HCT116 (cell line): ENCODE measurements around the gene DPP6. TPM values are rescaled to one million over a fixed set of nuclear protein-coding genes. Genes with fewer than 3 reads are reported as not detected.

ENCODE experiments used
- ATAC-seq: fragments of 200-7000 bp; cut with Tn5 transposase; 2 replicates; pipeline ENCODE4 v1.9.1; 2020; ENCODE audit warnings: mild to moderate bottlenecking, moderate library complexity
- BruUV-seq: library from RNA; stranded (reverse); fragments of 400-500 nt; replicated peaks from 2 replicates; lab custom pipeline; 2021; lab: Mats Ljungman, UMichigan
- CTCF ChIA-PET: fragments of 300-600 bp; sonication (Branson Sonifier 250); formaldehyde crosslinking; loops from one replicate; lab custom pipeline; 2021; ENCODE audit warnings: antibody characterized with exemption; lab: Charles Lee
- POLR2A ChIA-PET: fragments of 300-600, 350-600 bp; sonication (Branson Sonifier 250); formaldehyde crosslinking; loops from one replicate; lab custom pipeline; 2021; ENCODE audit warnings: antibody characterized with exemption; lab: Charles Lee
- RAD21 ChIA-PET, 2 experiments: fragments of 300-600 bp; sonication (Branson Sonifier 250); formaldehyde crosslinking; loops; one replicate each; lab custom pipeline; 2023; ENCODE audit warnings: low total read pairs in 2 of 2; ENCODE audit not compliant: uncharacterized antibody in 2 of 2, unreplicated experiment in 2 of 2, low non-redundant PET in 1 of 2; lab: Charles Lee
- DNase-seq: peaks from one replicate; pipeline ENCODE4 v3.0.0-alpha.2; 2010; ENCODE audit warnings: low read depth, low spot score
- H2AFZ ChIP-seq: fragments of 200-600 bp; shearing (Covaris generic), sonication (generic); 2 replicates; pipeline ENCODE4 v1.6.1; 2017; ENCODE audit warnings: low read depth, mixed run types, mixed read lengths, antibody characterized with exemption, low read length; ENCODE audit not compliant: poor library complexity, severe bottlenecking
- H3K27ac ChIP-seq: 2 replicates; pipeline ENCODE4 v1.5.1; 2012; ENCODE audit warnings: low read depth, low read length
- H3K27me3 ChIP-seq: fragments of 200-600 bp; sonication (generic); 2 replicates; pipeline ENCODE4 v1.6.1; 2016; ENCODE audit warnings: mixed run types, low read length, mixed read lengths; ENCODE audit not compliant: insufficient read depth
- H3K36me3 ChIP-seq, 2 experiments: fragments of 200-500 bp in 1 of 2; fragments of 200-600 bp in 1 of 2; sonication (Bioruptor generic) in 1 of 2; sonication (generic) in 1 of 2; 2 replicates each; pipeline versions ENCODE4 v1.5.1 to v1.6.1; 2014 to 2016; ENCODE audit warnings: low read length in 2 of 2, inconsistent platforms in 1 of 2, mixed read lengths in 1 of 2, mixed run types in 1 of 2; ENCODE audit not compliant: insufficient read depth in 2 of 2, control insufficient read depth in 1 of 2
- H3K4me1 ChIP-seq, 2 experiments: fragments of 200-600 bp in 1 of 2; sonication (generic) in 1 of 2; 2 replicates each; pipeline versions ENCODE4 v1.5.1 to v1.6.1; 2012 to 2017; ENCODE audit warnings: low read length in 2 of 2, inconsistent platforms in 1 of 2, mild to moderate bottlenecking in 1 of 2, mixed read lengths in 1 of 2, mixed run types in 1 of 2, moderate library complexity in 1 of 2; ENCODE audit not compliant: insufficient read depth in 2 of 2, control insufficient read depth in 1 of 2
- H3K4me2 ChIP-seq: fragments of 200-600 bp; sonication (generic); 2 replicates; pipeline ENCODE4 v1.6.1; 2017; ENCODE audit warnings: mixed run types, low read length, mixed read lengths
- H3K4me3 ChIP-seq, 2 experiments: fragments of 200-600 bp in 1 of 2; sonication (generic) in 1 of 2; replicated peaks in 1 of 2; 2 replicates each; pipeline ENCODE4 v1.5.1; 2011 to 2016; ENCODE audit warnings: low read length in 2 of 2, control low read depth in 1 of 2, low read depth in 1 of 2, mild to moderate bottlenecking in 1 of 2, mixed read lengths in 1 of 2, mixed run types in 1 of 2
- H3K79me2 ChIP-seq: fragments of 200-600 bp; sonication (generic); 2 replicates; pipeline ENCODE4 v1.6.1; 2017; ENCODE audit warnings: mild to moderate bottlenecking, mixed run types, low read length, moderate library complexity, mixed read lengths; ENCODE audit not compliant: insufficient read depth
- H3K9ac ChIP-seq: fragments of 200-600 bp; sonication (generic); 2 replicates; pipeline ENCODE4 v1.6.1; 2016; ENCODE audit warnings: low read length, mixed read lengths
- H3K9me2 ChIP-seq: fragments of 200-600 bp; sonication (generic), shearing (Covaris generic); 2 replicates; pipeline ENCODE4 v1.6.1; 2017; ENCODE audit warnings: mixed run types, mild to moderate bottlenecking, moderate library complexity; ENCODE audit not compliant: insufficient read depth
- H3K9me3 ChIP-seq, 2 experiments: fragments of 200-500 bp in 1 of 2; fragments of 200-600 bp in 1 of 2; sonication (Bioruptor generic) in 1 of 2; sonication (generic) in 1 of 2; 2 replicates each; pipeline ENCODE4 v1.6.1; 2014 to 2017; ENCODE audit warnings: low read length in 2 of 2, mixed read lengths in 2 of 2, inconsistent platforms in 1 of 2, low read depth in 1 of 2, mild to moderate bottlenecking in 1 of 2, mixed run types in 1 of 2, moderate library complexity in 1 of 2; ENCODE audit not compliant: control insufficient read depth in 1 of 2, insufficient read depth in 1 of 2
- H4K20me1 ChIP-seq: fragments of 200-600 bp; sonication (generic), shearing (Covaris generic); 2 replicates; pipeline ENCODE4 v1.6.1; 2017; ENCODE audit warnings: mixed run types, mild to moderate bottlenecking, moderate library complexity; ENCODE audit not compliant: insufficient read depth
- ATF3 ChIP-seq: IDR thresholded peaks from 2 replicates; pipeline ENCODE4 v1.6.1; 2012
- CBX3 ChIP-seq: IDR thresholded peaks from 2 replicates; pipeline ENCODE4 v1.6.1; 2012; ENCODE audit warnings: low read depth
- CTCF ChIP-seq, 3 experiments: fragments of 200-600 bp in 1 of 3; sonication (generic) in 1 of 3; IDR thresholded peaks in 2 of 3; conservative IDR thresholded peaks in 1 of 3; 2 replicates each; pipeline ENCODE4 v1.5.1; 2012 to 2017; ENCODE audit warnings: low read depth in 2 of 3, low read length in 2 of 3, antibody characterized with exemption in 1 of 3, borderline replicate concordance in 1 of 3, control low read depth in 1 of 3, mild to moderate bottlenecking in 1 of 3, mixed read lengths in 1 of 3, mixed run types in 1 of 3, moderate library complexity in 1 of 3; ENCODE audit not compliant: insufficient read depth in 1 of 3
- EGR1 ChIP-seq: IDR thresholded peaks from 2 replicates; pipeline ENCODE4 v1.6.1; 2012; ENCODE audit warnings: low read depth
- EZH2phosphoT487 ChIP-seq: fragments of 200-600 bp; IDR thresholded peaks from 2 replicates; pipeline ENCODE4 v1.6.1; 2018; ENCODE audit warnings: antibody characterized with exemption, borderline replicate concordance
- POLR2A ChIP-seq: IDR thresholded peaks from 2 replicates; pipeline ENCODE4 v1.7.0; 2011; ENCODE audit warnings: borderline replicate concordance; ENCODE audit not compliant: insufficient read depth, insufficient read length; ENCODE audit errors: extremely low read depth
- POLR2AphosphoS5 ChIP-seq: IDR thresholded peaks from 2 replicates; pipeline ENCODE4 v1.6.1; 2011; ENCODE audit warnings: mild to moderate bottlenecking, low read depth, low read length, moderate library complexity
- RAD21 ChIP-seq: IDR thresholded peaks from 2 replicates; pipeline ENCODE4 v1.6.1; 2012; ENCODE audit warnings: low read depth, mild to moderate bottlenecking
- SIN3A ChIP-seq: IDR thresholded peaks from 2 replicates; pipeline ENCODE4 v1.6.1; 2012; ENCODE audit warnings: low read depth
- SP1 ChIP-seq: IDR thresholded peaks from 2 replicates; pipeline ENCODE4 v1.6.1; 2012; ENCODE audit warnings: low read depth
- TCF7L2 ChIP-seq: IDR thresholded peaks from 2 replicates; pipeline ENCODE4 v1.7.0; 2011; ENCODE audit warnings: borderline replicate concordance, inconsistent platforms; ENCODE audit not compliant: insufficient read depth, insufficient read length; ENCODE audit errors: extremely low read depth
- YY1 ChIP-seq: IDR thresholded peaks from 2 replicates; pipeline ENCODE4 v1.6.1; 2011; ENCODE audit warnings: low read length, low read depth, moderate library complexity, mild to moderate bottlenecking; ENCODE audit not compliant: insufficient replicate concordance; ENCODE audit errors: extremely low read depth
- ZNF274 ChIP-seq: fragments of 200-500 bp; sonication (Bioruptor generic); IDR thresholded peaks from 2 replicates; pipeline ENCODE4 v1.6.1; 2014; ENCODE audit warnings: mild to moderate bottlenecking, low read depth, low read length, inconsistent platforms
- intact Hi-C: fragments of 100-400 bp; cut with micrococcal nuclease; formaldehyde crosslinking; loops from 2 replicates; pipeline ENCODE4 v1.10.0; 2022
- total RNA-seq: library from RNA; stranded (reverse); gene quantifications from one replicate; pipeline ENCODE4 v1.2.1, GENCODE V29; 2021; ENCODE audit not compliant: unreplicated experiment
- TF ChIP-seq, protein P1 (sequence below): IDR thresholded peaks from 2 replicates; pipeline ENCODE4 v1.6.1; 2011; ENCODE audit warnings: mild to moderate bottlenecking, low read length, moderate library complexity; ENCODE audit not compliant: insufficient replicate concordance; ENCODE audit errors: extremely low read depth
- TF ChIP-seq, protein P2 (sequence below): IDR thresholded peaks from 2 replicates; pipeline ENCODE4 v1.6.1; 2012

DPP6 gene
- total RNA-seq, 1 experiment from 2014 or later: not detected

DNA sequence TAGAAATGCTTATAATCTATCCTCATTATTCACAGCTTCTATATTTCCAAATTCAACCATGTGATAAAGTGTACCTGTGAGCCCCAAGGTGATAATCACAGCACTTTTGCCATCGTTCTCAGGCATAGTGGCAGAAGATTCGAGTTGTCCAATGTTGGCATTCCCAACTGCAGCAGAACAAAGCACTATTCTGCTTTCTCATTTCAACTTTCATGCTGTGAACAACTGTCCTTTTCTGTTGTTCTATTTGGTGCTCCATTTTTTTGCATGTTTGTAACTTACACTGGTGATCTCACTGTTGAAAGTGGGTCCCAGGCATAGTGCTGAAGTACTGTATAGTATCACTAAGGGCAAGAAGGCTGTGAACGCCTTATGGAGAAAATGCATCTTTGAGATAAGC is 512.5 kb downstream of the DPP6 start:
- Histone ChIP-seq H3K4me2 (no peak overlapping the region), H3K79me2 (no peaks in the 10 kb centered on the region), H3K4me1 (no peaks in the 10 kb centered on the region), H2AFZ (no peak overlapping the region), H3K9ac (no peak overlapping the region), H4K20me1 (no peaks in the 10 kb centered on the region), H3K9me3 (peaks cover 0 to 6% of the 10 kb centered on the region in 2 experiments; a peak in 2 of 4 replicates), H3K27ac (no peak overlapping the region), H3K9me2 (no peaks in the 10 kb centered on the region), H3K4me3 (no peak overlapping the region), H3K36me3 (no peaks in the 10 kb centered on the region), H3K27me3 (no peaks in the 10 kb centered on the region)
- TF ChIP-seq YY1: no peak
- TF ChIP-seq RAD21: no peak
- no peak for TF ChIP-seq TCF7L2
- no peak for TF ChIP-seq EZH2phosphoT487
- TF ChIP-seq, protein P1, sequence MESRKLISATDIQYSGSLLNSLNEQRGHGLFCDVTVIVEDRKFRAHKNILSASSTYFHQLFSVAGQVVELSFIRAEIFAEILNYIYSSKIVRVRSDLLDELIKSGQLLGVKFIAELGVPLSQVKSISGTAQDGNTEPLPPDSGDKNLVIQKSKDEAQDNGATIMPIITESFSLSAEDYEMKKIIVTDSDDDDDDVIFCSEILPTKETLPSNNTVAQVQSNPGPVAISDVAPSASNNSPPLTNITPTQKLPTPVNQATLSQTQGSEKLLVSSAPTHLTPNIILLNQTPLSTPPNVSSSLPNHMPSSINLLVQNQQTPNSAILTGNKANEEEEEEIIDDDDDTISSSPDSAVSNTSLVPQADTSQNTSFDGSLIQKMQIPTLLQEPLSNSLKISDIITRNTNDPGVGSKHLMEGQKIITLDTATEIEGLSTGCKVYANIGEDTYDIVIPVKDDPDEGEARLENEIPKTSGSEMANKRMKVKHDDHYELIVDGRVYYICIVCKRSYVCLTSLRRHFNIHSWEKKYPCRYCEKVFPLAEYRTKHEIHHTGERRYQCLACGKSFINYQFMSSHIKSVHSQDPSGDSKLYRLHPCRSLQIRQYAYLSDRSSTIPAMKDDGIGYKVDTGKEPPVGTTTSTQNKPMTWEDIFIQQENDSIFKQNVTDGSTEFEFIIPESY: no peak
- TF ChIP-seq, protein P2, sequence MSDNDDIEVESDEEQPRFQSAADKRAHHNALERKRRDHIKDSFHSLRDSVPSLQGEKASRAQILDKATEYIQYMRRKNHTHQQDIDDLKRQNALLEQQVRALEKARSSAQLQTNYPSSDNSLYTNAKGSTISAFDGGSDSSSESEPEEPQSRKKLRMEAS: no peak
- TF ChIP-seq POLR2AphosphoS5: no peak
- no peak for TF ChIP-seq CBX3
- TF ChIP-seq CTCF (IDR thresholded peaks at IDR 0.05 in 2 of 3, conservative IDR thresholded peaks at IDR 0.05 in 1 of 3; ENCODE audit: borderline replicate concordance in 1 of 3, insufficient read depth in 1 of 3, low read depth in 2 of 3, low read length in 2 of 3): no peak
- no peak for TF ChIP-seq POLR2A
- no peak for TF ChIP-seq ZNF274
- no peak for TF ChIP-seq ATF3
- TF ChIP-seq SIN3A: no peak
- no peak for TF ChIP-seq SP1
- no peak for TF ChIP-seq EGR1
- no TSS peak for BruUV-seq
- DNase-seq (no peak), ATAC-seq (no peak)
- intact Hi-C loops: no loop called here
- RAD21 ChIA-PET: no interaction called here
- CTCF ChIA-PET: no interaction called here
- POLR2A ChIA-PET: no interaction called here
